Adipose tissue (tissue), 3 donors: ENCODE data around the gene KCNH6. TPM values are rescaled to one million over a fixed set of nuclear protein-coding genes. Genes with fewer than 3 reads are reported as not detected.

ENCODE experiments used
- H3K27ac ChIP-seq: one replicate; pipeline ENCODE4 v1.5.1; 2013; ENCODE audit warnings: low read depth, low read length
- WGBS, 3 donors: extraction: QIAGEN DNeasy Blood & Tissue Kit; methylation state at CpG; one replicate each; pipeline ENCODE4 v1.1.7; 2013; 5-methylcytosine and 5-hydroxymethylcytosine counted together
- polyA plus RNA-seq, 3 donors: library from polyadenylated mRNA; stranded (reverse); fragments of 200-250 nt; gene quantifications; one replicate each; pipeline ENCODE4 v1.2.3, GENCODE V29; 2013
- donor health status: healthy with polysubstance abuse.
- donor health status: Bipolar disorder and iron deficiency.
- donor health status: healthy.

Gene KCNH6
- polyA plus RNA-seq, 3 donors: 0.06 to 0.92 TPM; not detected in 1

GRCh38 chr17:63483655-63484575 is 39.2 kb upstream of the KCNH6 start:
- 91 to 94% (median 94%) methylated on average over 16 of the region's 16 CpGs for WGBS, 3 donors
- H3K27ac ChIP-seq: no peak overlapping the region

- WGBS, 3 donors: 78 to 85% (median 81%) methylated on average over 12 of the region's 12 CpGs
- no peak overlapping the region for H3K27ac ChIP-seq
Observed at GRCh38 chr17:63486317-63487013, 36.7 kb upstream of the KCNH6 start.

- 80 to 87% (median 84%) methylated on average over 10 to 11 of the region's 11 CpGs for WGBS, 3 donors
- no peak overlapping the region for H3K27ac ChIP-seq
Observed at GRCh38 chr17:63487014-63487339, 36.2 kb upstream of the KCNH6 start.

- H3K27ac ChIP-seq: no peak overlapping the region
- WGBS, 3 donors: 92 to 95% (median 93%) methylated on average over 10 of the region's 10 CpGs
Observed at GRCh38 chr17:63488851-63489250, 34.3 kb upstream of the KCNH6 start.

- WGBS, 3 donors: 81 to 83% (median 81%) methylated on average over 6 of the region's 6 CpGs
- H3K27ac ChIP-seq: no peak overlapping the region
Observed at GRCh38 chr17:63489291-63489690, 33.9 kb upstream of the KCNH6 start.

GRCh38 chr17:63490329-63490728 is 32.8 kb upstream of the KCNH6 start:
- no peak overlapping the region for H3K27ac ChIP-seq
- 58 to 80% (median 77%) methylated on average over 10 of the region's 10 CpGs for WGBS, 3 donors

- 84 to 93% (median 91%) methylated on average over 22 of the region's 22 CpGs for WGBS, 3 donors
- H3K27ac ChIP-seq: no peak overlapping the region
Observed at GRCh38 chr17:63490858-63491400, 32.2 kb upstream of the KCNH6 start.

GRCh38 chr17:63491413-63491812 is 31.7 kb upstream of the KCNH6 start:
- 81 to 91% (median 86%) methylated on average over 8 of the region's 8 CpGs for WGBS, 3 donors
- H3K27ac ChIP-seq: no peak overlapping the region

GRCh38 chr17:63491977-63492618 is 31.1 kb upstream of the KCNH6 start:
- no peak overlapping the region for H3K27ac ChIP-seq
- 82 to 85% (median 83%) methylated on average over 10 of the region's 10 CpGs for WGBS, 3 donors

GRCh38 chr17:63492940-63493339 is 30.2 kb upstream of the KCNH6 start:
- H3K27ac ChIP-seq: no peak overlapping the region
- 92 to 95% (median 95%) methylated on average over 6 of the region's 6 CpGs for WGBS, 3 donors

- H3K27ac ChIP-seq: no peak overlapping the region
- WGBS, 3 donors: 89 to 92% (median 92%) methylated on average over 9 of the region's 9 CpGs
Observed at GRCh38 chr17:63493411-63493810, 29.7 kb upstream of the KCNH6 start.

- no peak overlapping the region for H3K27ac ChIP-seq
- WGBS, 3 donors: 82 to 92% (median 92%) methylated on average over 12 of the region's 12 CpGs
Observed at GRCh38 chr17:63494300-63494928, 28.7 kb upstream of the KCNH6 start.

- no peak overlapping the region for H3K27ac ChIP-seq
- WGBS, 3 donors: 62 to 75% (median 71%) methylated on average over 6 of the region's 6 CpGs
Observed at GRCh38 chr17:63495491-63495890, 27.7 kb upstream of the KCNH6 start.

GRCh38 chr17:63496177-63496576 is 27.0 kb upstream of the KCNH6 start:
- H3K27ac ChIP-seq: no peak overlapping the region

GRCh38 chr17:63496663-63497400 is 26.3 kb upstream of the KCNH6 start:
- H3K27ac ChIP-seq: no peak overlapping the region
- WGBS, 3 donors: 91 to 94% (median 92%) methylated on average over 35 to 36 of the region's 36 CpGs

More at GRCh38 chr17:63496177-63496576, 27.0 kb upstream of the KCNH6 start:
- WGBS, 3 donors: 90 to 94% (median 92%) methylated on average over 12 of the region's 12 CpGs

- no peak overlapping the region for H3K27ac ChIP-seq
- 57 to 71% (median 70%) methylated on average over 16 of the region's 16 CpGs for WGBS, 3 donors
Observed at GRCh38 chr17:63497708-63498483, 25.3 kb upstream of the KCNH6 start.

GRCh38 chr17:63498626-63499195 is 24.4 kb upstream of the KCNH6 start:
- 79 to 84% (median 79%) methylated on average over 9 of the region's 9 CpGs for WGBS, 3 donors
- no peak overlapping the region for H3K27ac ChIP-seq
